HFFc6 (cell line): ENCODE measurements around the gene LILRB5. TPM values are rescaled to one million over a fixed set of nuclear protein-coding genes. Genes with fewer than 3 reads are reported as not detected.

Experiments used
- DNase-seq: peaks from one replicate; pipeline ENCODE4 v3.0.0-alpha.2; 2018
- H3K27ac Mint-ChIP-seq: 2 replicates; pipeline ENCODE4 v1.8.0; 2020; ENCODE audit warnings: mild to moderate bottlenecking, mixed read lengths
- H3K27me3 Mint-ChIP-seq: 2 replicates; pipeline ENCODE4 v1.8.0; 2021; ENCODE audit warnings: mild to moderate bottlenecking, moderate library complexity, mixed read lengths; ENCODE audit not compliant: insufficient read depth
- H3K36me3 Mint-ChIP-seq: 2 replicates; pipeline ENCODE4 v1.8.0; 2021; ENCODE audit warnings: low read depth, mixed read lengths
- H3K4me1 Mint-ChIP-seq: 2 replicates; pipeline ENCODE4 v1.8.0; 2020; ENCODE audit warnings: low read depth, mixed read lengths
- H3K4me3 Mint-ChIP-seq: 2 replicates; pipeline ENCODE4 v1.8.0; 2020; ENCODE audit warnings: mild to moderate bottlenecking, moderate library complexity, mixed read lengths
- H3K9me3 Mint-ChIP-seq: 2 replicates; pipeline ENCODE4 v1.8.0; 2020; ENCODE audit warnings: mild to moderate bottlenecking, mixed read lengths
- total RNA-seq, 6 experiments: library from RNA; stranded (reverse); fragmentation: NEBNext Ultra II Directional; extraction: Animal tissue kit (Norgen Biotek cat#: 25700); gene quantifications; 2 replicates in 1 of 6; 3 replicates in 5 of 6; pipeline ENCODE4 v1.2.3, GENCODE V29; 2021
- TF ChIP-seq, protein P1 (sequence below): fragments of 200-600 bp; sonication (generic); IDR thresholded peaks from 2 replicates; pipeline ENCODE4 v1.5.0; 2021; ENCODE audit warnings: antibody characterized with exemption, mild to moderate bottlenecking

The LILRB5 gene
- total RNA-seq, 6 experiments from 2014 or later = not detected

DNA sequence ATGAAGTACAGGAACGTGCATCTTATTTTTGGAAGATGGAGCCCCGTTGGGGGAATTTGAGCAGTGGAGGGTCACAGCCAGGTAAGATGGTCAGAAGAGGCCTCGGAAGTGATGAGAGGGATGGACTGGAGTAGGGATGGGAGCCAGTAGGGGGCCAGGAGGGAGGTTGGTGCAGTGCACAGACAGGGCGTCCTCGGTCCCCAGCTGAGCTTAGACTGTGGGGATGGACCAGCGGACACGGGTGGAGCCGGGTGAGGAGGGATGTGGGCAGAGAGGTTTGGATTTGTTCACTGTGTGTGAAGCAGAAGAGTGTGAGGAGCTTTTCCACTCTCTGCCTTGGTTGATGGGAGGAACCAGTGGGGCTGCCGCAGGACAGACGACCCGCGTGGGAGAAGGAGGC lies 45.8 kb downstream of the LILRB5 start:
- Mint-ChIP-seq H3K36me3 (peaks cover 6% of the 10 kb centered on the region; the same call in 1 of the 2 replicates), H3K9me3 (peaks cover 4% of the 10 kb centered on the region; the same call in 1 of the 2 replicates), H3K27me3 (peaks cover 20% of the 10 kb centered on the region), H3K4me1 (peaks cover 45% of the 10 kb centered on the region), H3K27ac (peak overlapping the region; percentile 86), H3K4me3 (peak overlapping the region; percentile 57)
- no peak for DNase-seq
- TF ChIP-seq, protein P1, sequence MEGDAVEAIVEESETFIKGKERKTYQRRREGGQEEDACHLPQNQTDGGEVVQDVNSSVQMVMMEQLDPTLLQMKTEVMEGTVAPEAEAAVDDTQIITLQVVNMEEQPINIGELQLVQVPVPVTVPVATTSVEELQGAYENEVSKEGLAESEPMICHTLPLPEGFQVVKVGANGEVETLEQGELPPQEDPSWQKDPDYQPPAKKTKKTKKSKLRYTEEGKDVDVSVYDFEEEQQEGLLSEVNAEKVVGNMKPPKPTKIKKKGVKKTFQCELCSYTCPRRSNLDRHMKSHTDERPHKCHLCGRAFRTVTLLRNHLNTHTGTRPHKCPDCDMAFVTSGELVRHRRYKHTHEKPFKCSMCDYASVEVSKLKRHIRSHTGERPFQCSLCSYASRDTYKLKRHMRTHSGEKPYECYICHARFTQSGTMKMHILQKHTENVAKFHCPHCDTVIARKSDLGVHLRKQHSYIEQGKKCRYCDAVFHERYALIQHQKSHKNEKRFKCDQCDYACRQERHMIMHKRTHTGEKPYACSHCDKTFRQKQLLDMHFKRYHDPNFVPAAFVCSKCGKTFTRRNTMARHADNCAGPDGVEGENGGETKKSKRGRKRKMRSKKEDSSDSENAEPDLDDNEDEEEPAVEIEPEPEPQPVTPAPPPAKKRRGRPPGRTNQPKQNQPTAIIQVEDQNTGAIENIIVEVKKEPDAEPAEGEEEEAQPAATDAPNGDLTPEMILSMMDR = peak; percentile 37

DNA sequence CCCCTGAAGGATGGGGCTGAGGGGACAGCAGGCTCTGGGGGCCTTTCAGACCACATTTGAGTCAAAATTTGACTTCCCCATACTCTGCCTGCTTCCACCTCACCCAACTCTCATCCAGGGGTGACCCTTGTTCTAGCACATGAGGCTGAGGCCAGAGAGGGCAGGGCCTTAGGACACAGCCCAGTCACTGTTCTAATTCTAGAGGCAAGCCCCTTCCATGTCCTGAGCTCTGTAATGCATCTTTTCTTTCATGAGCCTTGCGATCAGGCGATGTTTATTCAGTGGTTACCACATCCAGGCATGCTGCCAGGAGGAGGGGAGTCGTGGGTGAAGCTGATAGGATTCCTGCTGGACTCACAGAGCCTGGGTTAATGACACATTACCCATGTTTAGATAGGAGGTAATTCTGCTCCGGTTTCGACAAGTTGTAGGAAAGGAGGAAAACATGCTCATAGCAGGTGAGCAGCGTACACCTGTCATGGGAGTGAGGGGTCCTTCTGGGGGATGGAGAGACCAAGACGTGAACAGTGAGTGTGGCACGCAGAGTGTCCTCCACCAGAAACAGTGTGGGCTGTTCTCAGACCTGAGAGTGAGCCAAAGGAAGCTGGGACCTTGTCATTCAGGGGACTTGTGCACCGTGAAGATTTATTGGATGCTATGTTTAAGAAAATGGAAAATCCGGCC lies 47.1 kb downstream of the LILRB5 start:
- peak overlapping the region; percentile 86 for H3K27ac Mint-ChIP-seq
- TF ChIP-seq, protein P1 = no peak
- DNase-seq = peak; percentile 98
- peaks cover 4% of the 10 kb centered on the region; the same call in 1 of the 2 replicates for H3K9me3 Mint-ChIP-seq
- peak overlapping the region; percentile 57 for H3K4me3 Mint-ChIP-seq
- H3K4me1 Mint-ChIP-seq = peaks cover 52% of the 10 kb centered on the region
- H3K36me3 Mint-ChIP-seq = peaks cover 12% of the 10 kb centered on the region
- peaks cover 20% of the 10 kb centered on the region for H3K27me3 Mint-ChIP-seq

DNA sequence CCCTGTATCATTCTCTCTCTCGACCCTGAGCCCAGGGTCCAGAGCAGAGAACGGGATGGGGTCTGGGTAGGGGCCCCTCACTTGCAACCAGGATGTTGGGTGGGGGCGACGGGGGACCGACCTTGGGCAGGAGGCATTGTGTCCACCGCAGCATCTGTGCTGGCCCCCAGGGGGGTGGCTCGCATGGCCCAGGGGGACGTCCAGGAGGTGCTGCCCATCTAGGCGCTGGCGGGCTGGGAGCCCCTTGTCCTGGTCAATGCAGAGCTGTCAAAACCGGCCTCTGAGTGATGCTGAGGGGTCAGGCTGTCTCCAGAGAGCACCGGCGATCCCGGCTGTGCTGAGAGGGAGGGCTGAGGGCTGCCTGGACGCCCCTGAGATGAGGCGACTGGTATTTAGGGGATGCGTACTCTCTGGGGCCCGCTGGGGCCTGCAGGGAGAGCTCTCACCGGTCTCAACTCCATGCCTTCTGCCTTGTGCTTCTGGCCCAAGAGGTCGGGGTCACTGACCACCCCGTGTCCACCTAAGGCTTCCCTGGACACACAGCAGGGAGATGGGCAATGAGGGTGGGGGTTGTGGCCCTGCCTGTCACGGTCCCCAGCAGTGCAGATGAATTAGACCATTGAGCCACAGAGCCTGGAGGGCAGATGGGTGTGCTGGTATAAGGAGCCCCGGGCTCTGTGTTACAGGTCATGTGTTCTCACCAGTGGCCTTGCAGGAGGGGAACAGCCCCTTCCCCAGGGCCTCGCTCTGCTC lies 47.8 kb downstream of the LILRB5 start:
- no peak for DNase-seq
- Mint-ChIP-seq H3K4me3 (no peak overlapping the region; the same call in 1 of the 2 replicates), H3K27me3 (peaks cover 20% of the 10 kb centered on the region)

DNA sequence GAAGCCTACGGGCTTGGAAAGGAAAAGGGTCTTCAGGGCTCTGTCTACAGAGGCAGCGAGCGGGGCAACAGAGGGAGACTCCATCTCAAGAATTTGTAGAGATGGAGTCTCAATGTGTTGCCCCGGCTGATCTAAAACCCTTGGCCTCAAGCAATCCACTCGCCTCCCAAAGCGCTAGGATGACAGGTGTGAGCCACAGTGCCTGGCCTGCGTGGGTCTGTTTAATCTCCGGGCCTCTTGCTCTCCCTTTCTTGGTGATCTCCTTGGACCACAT lies 48.4 kb downstream of the LILRB5 start:
- peak overlapping the region; percentile 86 for H3K27ac Mint-ChIP-seq
- TF ChIP-seq, protein P1 = no peak
- H3K9me3 Mint-ChIP-seq = peaks cover 4% of the 10 kb centered on the region; the same call in 1 of the 2 replicates
- no peak for DNase-seq
- 0 out of 2 replicates have a peak overlapping the region, but pooled peaks have one; percentile 13 for H3K4me3 Mint-ChIP-seq
- peaks cover 18% of the 10 kb centered on the region for H3K36me3 Mint-ChIP-seq
- H3K27me3 Mint-ChIP-seq = peaks cover 20% of the 10 kb centered on the region
- peaks cover 64% of the 10 kb centered on the region for H3K4me1 Mint-ChIP-seq

More for the DNA sequence above, 47.8 kb downstream of the LILRB5 start:
- Mint-ChIP-seq H3K36me3 (peaks cover 15% of the 10 kb centered on the region), H3K9me3 (peaks cover 4% of the 10 kb centered on the region; the same call in 1 of the 2 replicates), H3K4me1 (peaks cover 59% of the 10 kb centered on the region), H3K27ac (peak overlapping the region; percentile 86)
- TF ChIP-seq, protein P1 = 0 out of 2 replicates have a peak, but pooled peaks have one; percentile 8

DNA sequence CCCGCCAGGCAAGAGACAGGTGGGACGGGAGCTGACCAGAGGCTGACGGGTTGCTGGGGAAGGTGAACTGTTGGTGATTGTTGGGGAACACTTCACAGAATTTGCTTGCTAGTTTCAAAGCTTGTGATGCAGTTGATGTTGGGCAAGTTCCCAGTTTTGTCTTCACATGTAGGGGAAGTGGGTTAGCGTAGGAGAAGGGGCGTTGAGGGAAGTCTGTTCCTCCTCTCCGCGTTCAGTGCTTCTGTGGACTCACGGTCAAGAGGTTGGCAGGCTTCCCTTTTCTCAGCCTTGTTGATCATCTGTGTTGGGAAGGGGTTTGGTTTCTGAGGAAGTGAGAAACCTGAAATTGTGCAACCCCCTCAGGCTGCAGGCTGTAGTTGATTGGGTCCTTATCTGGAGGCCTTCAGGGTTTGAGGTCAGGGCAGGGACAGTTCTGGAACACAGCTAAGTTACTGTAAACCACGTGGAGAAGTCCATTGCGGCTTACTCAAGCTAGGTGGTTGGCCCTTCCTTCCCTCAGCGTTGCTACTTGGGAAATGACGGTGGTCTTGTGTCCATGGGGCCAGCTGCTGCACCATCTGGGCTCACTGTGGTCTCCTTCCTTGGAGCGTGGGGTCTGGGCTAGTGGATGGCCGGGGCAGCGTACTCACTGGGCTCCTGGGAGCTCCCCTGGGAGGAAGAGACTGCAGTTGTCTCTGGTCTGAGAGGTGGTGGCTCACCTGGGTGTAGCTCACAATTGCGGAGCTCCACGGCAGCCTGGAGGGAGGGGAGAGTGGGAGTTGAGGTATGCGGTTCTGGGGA lies 48.9 kb downstream of the LILRB5 start:
- H3K27me3 Mint-ChIP-seq = peaks cover 20% of the 10 kb centered on the region
- H3K4me1 Mint-ChIP-seq = peaks cover 70% of the 10 kb centered on the region
- peaks cover 24% of the 10 kb centered on the region for H3K36me3 Mint-ChIP-seq
- no peak for DNase-seq
- TF ChIP-seq, protein P1 = no peak
- H3K27ac Mint-ChIP-seq = peak overlapping the region; percentile 86
- peak overlapping the region; percentile 13; the same call in 1 of the 2 replicates for H3K4me3 Mint-ChIP-seq
- peaks cover 4% of the 10 kb centered on the region; the same call in 1 of the 2 replicates for H3K9me3 Mint-ChIP-seq
